ENCODE data around the gene TRPM2. TPM values are rescaled to one million over a fixed set of nuclear protein-coding genes. Genes with fewer than 3 reads are reported as not detected.

Gene TRPM2
- total and polyA plus RNA-seq, 2 of the 8 experiments (the other 6 are each of a cell fraction or from before 2014, with no cell fraction given), result 0.27 to 0.28 TPM

GRCh38 chr21:44406953-44407352 lies 53.5 kb downstream of the TRPM2 start:
- no peak for FAIRE-seq
- no peak overlapping the region for H2AK5ac ChIP-seq (ENCODE audit: low read depth, low read length)
- no peak overlapping the region for H2BK15ac ChIP-seq (ENCODE audit: low read length)
- H2BK20ac ChIP-seq (ENCODE audit: low read length), result no peak overlapping the region
- no peak overlapping the region for H4K5ac ChIP-seq (ENCODE audit: insufficient read length, low read depth, low read length)
- no peaks in the 10 kb centered on the region for H3K79me1 ChIP-seq (ENCODE audit: low read depth, low read length)
- POLR2A ChIA-PET (ENCODE audit: partially characterized antibody), result no interaction called here
- H3K9ac ChIP-seq (replicated peaks in 1 of 4; ENCODE audit: extremely low read depth in 1 of 4, low read depth in 3 of 4, low read length in 3 of 4), result no peak overlapping the region
- no peak overlapping the region for H3K23ac ChIP-seq (ENCODE audit: insufficient read length)
- H4K8ac ChIP-seq (ENCODE audit: extremely low read depth, insufficient read depth, low read length), result no peak overlapping the region
- CTCF ChIA-PET (ENCODE audit: partially characterized antibody), result interaction anchor here (1.0 to 1.5 kb wide), 2 partner anchors 37 to 109 kb away, joined by 3 to 5 read pairs; no protein-coding TSS in a partner anchor
- H3K27ac ChIP-seq (ENCODE audit: low read depth, low read length), result no peak overlapping the region
- no peak overlapping the region for H2BK5ac ChIP-seq (ENCODE audit: low read depth, low read length)
- H3K14ac ChIP-seq (ENCODE audit: insufficient read length), result no peak overlapping the region
- H4K20me1 ChIP-seq (replicated peaks in 1 of 2; ENCODE audit: control insufficient read depth in 1 of 2, insufficient read depth in 2 of 2, low read length in 2 of 2), result peaks cover 0 to 2% of the 10 kb centered on the region in 2 experiments
- TF ChIP-seq POLR2A (IDR thresholded peaks at IDR 0.05; ENCODE audit: control extremely low read depth in 1 of 2, low read depth in 2 of 2, low read length in 2 of 2) (no peak), JUND (IDR thresholded peaks at IDR 0.05; ENCODE audit: low read length) (no peak), BCL11A (IDR thresholded peaks at IDR 0.05; ENCODE audit: low read depth in 2 of 2, low read length in 2 of 2) (no peak), SIRT6 (IDR thresholded peaks at IDR 0.05; ENCODE audit: low read length) (no peak)
- TF ChIP-seq, protein P1, sequence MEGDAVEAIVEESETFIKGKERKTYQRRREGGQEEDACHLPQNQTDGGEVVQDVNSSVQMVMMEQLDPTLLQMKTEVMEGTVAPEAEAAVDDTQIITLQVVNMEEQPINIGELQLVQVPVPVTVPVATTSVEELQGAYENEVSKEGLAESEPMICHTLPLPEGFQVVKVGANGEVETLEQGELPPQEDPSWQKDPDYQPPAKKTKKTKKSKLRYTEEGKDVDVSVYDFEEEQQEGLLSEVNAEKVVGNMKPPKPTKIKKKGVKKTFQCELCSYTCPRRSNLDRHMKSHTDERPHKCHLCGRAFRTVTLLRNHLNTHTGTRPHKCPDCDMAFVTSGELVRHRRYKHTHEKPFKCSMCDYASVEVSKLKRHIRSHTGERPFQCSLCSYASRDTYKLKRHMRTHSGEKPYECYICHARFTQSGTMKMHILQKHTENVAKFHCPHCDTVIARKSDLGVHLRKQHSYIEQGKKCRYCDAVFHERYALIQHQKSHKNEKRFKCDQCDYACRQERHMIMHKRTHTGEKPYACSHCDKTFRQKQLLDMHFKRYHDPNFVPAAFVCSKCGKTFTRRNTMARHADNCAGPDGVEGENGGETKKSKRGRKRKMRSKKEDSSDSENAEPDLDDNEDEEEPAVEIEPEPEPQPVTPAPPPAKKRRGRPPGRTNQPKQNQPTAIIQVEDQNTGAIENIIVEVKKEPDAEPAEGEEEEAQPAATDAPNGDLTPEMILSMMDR (IDR thresholded peaks at IDR 0.05; ENCODE audit: control extremely low read depth in 1 of 3, insufficient read depth in 1 of 3, low read depth in 1 of 3, low read length in 3 of 3), result no peak
- H3K27me3 ChIP-seq (replicated peaks in 1 of 4; ENCODE audit: control insufficient read depth in 3 of 4, extremely low read depth in 1 of 4, insufficient read depth in 3 of 4, low read length in 3 of 4), result no peaks in the 10 kb centered on the region
- no peak overlapping the region for H3K56ac ChIP-seq (replicated peaks; ENCODE audit: insufficient read length, low read depth, low read length)
- 65% methylated on average over 2 of the region's 8 CpGs; no CpG with 5 or more reads in 1 of the 2 experiments for WGBS, 2 experiments (ENCODE audit: extremely low coverage in 1 of 2, insufficient coverage in 1 of 2, insufficient read length in 1 of 2, insufficient replicate concordance in 2 of 2, low coverage in 1 of 2, low lambda C conversion rate in 2 of 2, missing lambda C conversion rate in 1 of 2)
- no peak overlapping the region for H3K18ac ChIP-seq (ENCODE audit: extremely low read depth, low read length)
- no peak for DNase-seq (ENCODE audit: low read depth in 1 of 2, low spot score in 2 of 2)
- no peaks in the 10 kb centered on the region; a peak in 1 of 4 replicates for H3K79me2 ChIP-seq (ENCODE audit: control insufficient read depth in 1 of 2, insufficient read depth in 2 of 2, low read length in 2 of 2)
- no peak overlapping the region for H3K4me3 ChIP-seq (ENCODE audit: extremely low read depth in 1 of 4, insufficient read depth in 2 of 4, low read depth in 3 of 4, low read length in 4 of 4)
- no peaks in the 10 kb centered on the region; a peak in 1 of 8 replicates for H3K36me3 ChIP-seq (ENCODE audit: control insufficient read depth in 2 of 4, insufficient read depth in 4 of 4, low read length in 3 of 4)
- H2BK120ac ChIP-seq (replicated peaks; ENCODE audit: low read depth, low read length), result no peak overlapping the region
- H3K9me3 ChIP-seq (ENCODE audit: insufficient read depth in 2 of 2, low read depth in 1 of 2, low read length in 1 of 2), result peaks cover 14 to 17% of the 10 kb centered on the region in 2 experiments
- no peak overlapping the region for H4K91ac ChIP-seq (replicated peaks; ENCODE audit: insufficient read length, low read length)
- no peak overlapping the region for H3K4ac ChIP-seq (replicated peaks; ENCODE audit: insufficient read length, low read depth, low read length)
- no peak overlapping the region for H2AFZ ChIP-seq (ENCODE audit: low read length)
- H2BK12ac ChIP-seq (ENCODE audit: low read depth, low read length), result no peak overlapping the region
- H3K23me2 ChIP-seq (ENCODE audit: low read depth, low read length), result no peaks in the 10 kb centered on the region
- H3K4me1 ChIP-seq (replicated peaks in 1 of 4; ENCODE audit: control insufficient read depth in 3 of 4, insufficient read depth in 4 of 4, low read length in 3 of 4), result no peaks in the 10 kb centered on the region
- H3K4me2 ChIP-seq (ENCODE audit: insufficient read depth in 1 of 2, low read depth in 2 of 2, low read length in 2 of 2), result no peak overlapping the region

Data from H1 (cell line).